HUES64 (cell line): ENCODE results near the gene TCEAL9.
"Not testable (repeated sequence)": the region's sequence is repeated elsewhere in the genome, so short reads cannot be mapped to it uniquely, and the experiment has no call there.

Source experiments
- H3K27ac ChIP-seq: 2 replicates; pipeline ENCODE4 v1.7.0; 2013; ENCODE audit warnings: low read depth, low read length, inconsistent platforms
- H3K27me3 ChIP-seq: 2 replicates; pipeline ENCODE4 v1.6.1; 2013; ENCODE audit warnings: mild to moderate bottlenecking, low read length; ENCODE audit not compliant: insufficient read depth
- H3K36me3 ChIP-seq: 2 replicates; pipeline ENCODE4 v1.6.1; 2013; ENCODE audit warnings: mild to moderate bottlenecking, low read length; ENCODE audit not compliant: insufficient read depth
- H3K4me1 ChIP-seq: 2 replicates; pipeline ENCODE4 v1.6.1; 2013; ENCODE audit warnings: mild to moderate bottlenecking, low read length, moderate library complexity; ENCODE audit not compliant: insufficient read depth
- H3K4me3 ChIP-seq: 2 replicates; pipeline ENCODE4 v1.5.1; 2013; ENCODE audit warnings: mild to moderate bottlenecking, low read length, moderate library complexity
- H3K9ac ChIP-seq: 2 replicates; pipeline ENCODE4 v1.6.1; 2013; ENCODE audit warnings: mild to moderate bottlenecking, low read depth, low read length
- H3K9me3 ChIP-seq: 2 replicates; pipeline ENCODE4 v1.6.1; 2013; ENCODE audit warnings: low read depth, low read length; ENCODE audit not compliant: insufficient read depth
- WGBS: fragments of 150-250, 120-280 bp; methylation state at CpG from one replicate; pipeline ENCODE4 v1.1.7; 2013; ENCODE audit warnings: missing lambda C conversion rate; 5-methylcytosine and 5-hydroxymethylcytosine counted together

The TCEAL9 gene

DNA sequence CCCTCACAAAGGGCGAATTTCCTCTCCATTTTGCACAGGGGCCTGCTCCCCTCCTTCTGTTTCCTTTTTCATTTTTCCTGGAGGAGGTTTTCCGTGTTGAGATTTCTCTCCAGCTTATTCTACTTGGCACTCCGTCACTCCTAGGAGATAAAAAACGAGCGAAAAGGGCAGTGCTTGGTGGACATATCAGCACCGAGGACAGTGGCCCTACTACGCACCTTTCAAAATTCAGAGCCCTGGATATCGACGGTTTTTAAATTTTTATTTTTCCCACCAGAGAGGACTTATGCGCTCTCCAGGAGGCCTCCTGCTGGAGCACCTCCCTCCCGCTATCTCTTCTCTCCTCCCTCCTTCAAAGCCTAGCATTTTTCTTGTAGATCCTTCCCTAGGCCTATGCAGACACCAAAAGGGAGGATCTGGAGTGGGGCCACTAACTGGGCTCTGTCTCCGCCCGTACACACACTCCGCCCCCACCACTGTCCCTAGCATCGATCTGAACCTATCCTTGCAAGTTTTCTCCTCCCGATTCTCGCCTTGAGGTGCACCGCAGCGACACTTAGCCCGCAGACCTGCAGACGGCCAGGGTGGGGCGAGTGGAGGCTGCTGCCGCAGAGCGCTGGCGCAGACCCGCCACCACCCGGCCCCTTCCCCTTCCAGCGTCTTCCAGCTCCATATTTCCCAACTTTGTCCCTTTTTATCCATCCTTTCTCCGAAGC lies 8.5 kb upstream of the TCEAL9 start:
- H3K4me3 ChIP-seq = peak overlapping the region; percentile 25; the same call in 1 of the 2 replicates

DNA sequence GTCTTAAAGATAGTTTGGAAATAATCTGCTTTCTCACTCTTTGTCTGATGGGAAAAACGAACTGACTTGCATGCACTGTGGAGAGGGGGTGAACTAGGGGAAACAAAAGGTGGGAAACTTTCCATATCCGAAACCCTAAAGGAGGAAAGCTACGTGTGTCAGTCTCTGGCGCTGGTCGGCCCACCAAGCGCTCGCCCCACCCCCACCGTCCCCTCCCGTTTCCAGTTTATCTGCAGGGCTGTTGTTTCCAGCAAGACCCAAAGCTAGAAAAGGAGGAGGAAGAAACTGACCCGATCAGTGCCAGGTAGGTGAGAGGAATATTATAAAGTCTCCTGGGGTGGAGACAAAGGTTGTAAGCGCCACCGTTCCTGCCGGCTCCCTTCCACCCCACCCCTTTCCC lies 552 bp downstream of the TCEAL9 start:
- 0% methylated on average over 4 of the region's 13 CpGs for WGBS
- peak overlapping the region; percentile 79 for H3K9ac ChIP-seq
- H3K27me3 ChIP-seq = no peaks in the 10 kb centered on the region
- H3K36me3 ChIP-seq = peaks cover 9% of the 10 kb centered on the region
- H3K9me3 ChIP-seq = no peaks in the 10 kb centered on the region
- H3K27ac ChIP-seq = peak overlapping the region; percentile 75
- H3K4me3 ChIP-seq = peak overlapping the region; percentile 93
- peaks cover 8% of the 10 kb centered on the region for H3K4me1 ChIP-seq

More for the DNA sequence above, 8.5 kb upstream of the TCEAL9 start:
- 77% methylated on average over 29 of the region's 29 CpGs for WGBS
- Histone ChIP-seq H3K27me3 (no peaks in the 10 kb centered on the region), H3K9me3 (no peaks in the 10 kb centered on the region), H3K36me3 (no peaks in the 10 kb centered on the region), H3K27ac (no peak overlapping the region), H3K9ac (no peak overlapping the region; the same call in 1 of the 2 replicates), H3K4me1 (peaks cover 3% of the 10 kb centered on the region; the same call in 1 of the 2 replicates)

DNA sequence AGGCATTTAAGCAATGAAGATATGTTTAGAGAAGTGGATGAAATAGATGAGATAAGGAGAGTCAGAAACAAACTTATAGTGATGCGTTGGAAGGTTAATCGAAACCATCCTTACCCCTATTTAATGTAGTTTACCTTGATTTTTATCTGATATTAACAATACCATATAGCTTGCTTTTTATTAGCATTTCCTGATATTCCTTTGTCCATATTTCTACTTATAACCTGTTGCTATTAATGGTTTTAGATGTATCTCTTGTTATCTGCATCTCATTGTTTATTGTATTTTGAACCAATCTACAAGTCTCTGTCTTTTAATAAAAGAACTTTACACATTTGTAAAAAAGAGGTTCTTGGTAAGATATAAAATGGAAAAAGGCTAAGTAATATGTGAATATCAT lies 1.6 kb downstream of the TCEAL9 start:
- Histone ChIP-seq H3K4me1 (peaks cover 17% of the 10 kb centered on the region), H3K27ac (no peak overlapping the region), H3K27me3 (no peaks in the 10 kb centered on the region), H3K4me3 (peak overlapping the region; percentile 93), H3K9ac (peak overlapping the region; percentile 79; the same call in 1 of the 2 replicates), H3K36me3 (peaks cover 9% of the 10 kb centered on the region), H3K9me3 (no peaks in the 10 kb centered on the region)
- WGBS = no CpG with 5 or more reads among the region's 2 CpGs

DNA sequence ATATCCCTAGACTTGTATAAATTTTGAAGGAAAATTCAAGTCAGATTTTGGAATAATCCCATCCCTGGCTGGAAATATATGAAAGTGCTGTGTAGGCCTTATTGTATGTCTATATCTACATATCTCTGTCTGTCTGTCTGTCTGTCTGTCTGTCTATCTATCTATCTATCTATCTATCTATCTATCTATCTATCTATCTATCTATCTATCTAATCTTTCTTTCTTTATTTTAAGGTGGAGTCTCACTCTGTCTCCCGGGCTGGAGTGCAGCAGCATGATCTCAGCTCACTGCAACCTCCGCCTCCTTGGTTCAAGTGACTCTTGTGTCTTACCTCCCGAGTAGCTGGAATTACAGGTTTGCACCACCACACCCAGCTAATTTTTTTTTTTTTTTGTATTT lies 3.3 kb downstream of the TCEAL9 start:
- 94% methylated on average over 3 of the region's 3 CpGs for WGBS
- peaks cover 18% of the 10 kb centered on the region for H3K4me1 ChIP-seq
- H3K27ac ChIP-seq, H3K36me3 ChIP-seq, H3K9ac ChIP-seq, H3K9me3 ChIP-seq, H3K27me3 ChIP-seq, H3K4me3 ChIP-seq: not testable (repeated sequence)

DNA sequence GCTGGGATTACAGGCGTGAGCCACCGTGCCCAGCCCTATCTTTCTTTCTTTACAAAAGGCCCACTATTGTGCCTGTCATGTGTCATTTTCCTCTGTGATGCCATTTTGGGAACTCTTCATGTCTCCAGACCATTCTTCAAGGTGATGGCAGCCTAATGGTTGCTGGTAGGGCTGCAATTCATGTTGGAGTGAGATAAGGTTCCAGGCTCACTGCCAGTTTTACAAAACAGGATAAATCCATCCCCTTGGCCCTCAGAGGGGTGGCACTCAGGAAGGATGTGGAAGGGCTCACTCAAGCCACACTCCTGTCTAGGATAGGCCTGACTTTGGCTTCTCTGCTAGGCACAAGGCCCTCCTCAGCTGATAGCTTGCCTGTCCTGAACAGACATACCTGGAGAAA lies 3.8 kb downstream of the TCEAL9 start:
- H3K27me3 ChIP-seq = no peaks in the 10 kb centered on the region
- H3K27ac ChIP-seq = no peak overlapping the region
- H3K9ac ChIP-seq = no peak overlapping the region
- no peaks in the 10 kb centered on the region for H3K9me3 ChIP-seq
- WGBS = 91% methylated on average over 2 of the region's 2 CpGs
- peaks cover 9% of the 10 kb centered on the region for H3K36me3 ChIP-seq
- H3K4me3 ChIP-seq = no peak overlapping the region
- peaks cover 18% of the 10 kb centered on the region for H3K4me1 ChIP-seq

DNA sequence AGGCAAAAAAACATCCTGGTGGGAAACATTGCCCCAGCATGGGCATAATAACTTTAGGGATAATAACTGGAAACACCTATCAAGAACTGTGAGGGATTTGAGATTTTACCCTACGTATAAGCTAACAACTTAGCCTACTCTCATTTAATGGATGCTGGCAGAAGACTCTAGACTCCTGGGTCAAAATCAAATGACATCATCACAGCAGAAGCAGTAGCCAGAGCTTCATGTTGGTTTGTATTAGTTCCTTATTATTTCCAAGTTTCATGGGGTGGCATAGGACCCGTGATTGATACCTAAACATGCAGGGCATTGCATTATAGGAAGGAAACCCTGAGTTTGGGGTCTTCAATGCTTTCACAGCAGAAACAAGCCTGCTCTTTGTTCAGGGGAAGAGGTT lies 4.6 kb downstream of the TCEAL9 start:
- H3K4me1 ChIP-seq = peaks cover 18% of the 10 kb centered on the region
- no peaks in the 10 kb centered on the region for H3K27me3 ChIP-seq
- peaks cover 9% of the 10 kb centered on the region for H3K36me3 ChIP-seq
- no peak overlapping the region for H3K9ac ChIP-seq
- H3K9me3 ChIP-seq = no peaks in the 10 kb centered on the region
- H3K4me3 ChIP-seq = no peak overlapping the region
- H3K27ac ChIP-seq = no peak overlapping the region
- 90% methylated on average over 2 of the region's 2 CpGs for WGBS

DNA sequence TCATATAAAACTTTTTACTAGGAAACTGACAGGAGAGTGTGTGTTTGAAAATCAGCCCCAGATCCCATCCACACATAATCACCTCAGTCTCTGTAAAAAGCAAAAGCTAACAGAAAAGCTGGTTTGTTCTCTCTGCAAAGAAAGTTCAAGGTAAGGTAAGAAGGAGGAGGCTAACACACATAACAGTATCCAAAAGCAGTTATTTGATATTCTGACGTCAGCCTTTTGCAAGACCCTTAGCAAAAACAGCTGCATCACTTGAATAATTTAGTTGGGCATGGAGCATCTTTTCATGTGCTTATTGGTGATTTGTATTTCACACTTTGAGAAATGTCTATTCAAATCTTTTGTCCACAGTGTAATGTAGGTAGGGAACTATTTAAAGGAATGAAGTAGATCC lies 5.5 kb downstream of the TCEAL9 start:
- WGBS = no CpG with 5 or more reads among the region's 1 CpG
- H3K36me3 ChIP-seq = peaks cover 9% of the 10 kb centered on the region
- no peak overlapping the region for H3K27ac ChIP-seq
- H3K4me3 ChIP-seq = no peak overlapping the region
- no peak overlapping the region for H3K9ac ChIP-seq
- no peaks in the 10 kb centered on the region for H3K27me3 ChIP-seq
- H3K4me1 ChIP-seq = peaks cover 18% of the 10 kb centered on the region
- H3K9me3 ChIP-seq = no peaks in the 10 kb centered on the region

DNA sequence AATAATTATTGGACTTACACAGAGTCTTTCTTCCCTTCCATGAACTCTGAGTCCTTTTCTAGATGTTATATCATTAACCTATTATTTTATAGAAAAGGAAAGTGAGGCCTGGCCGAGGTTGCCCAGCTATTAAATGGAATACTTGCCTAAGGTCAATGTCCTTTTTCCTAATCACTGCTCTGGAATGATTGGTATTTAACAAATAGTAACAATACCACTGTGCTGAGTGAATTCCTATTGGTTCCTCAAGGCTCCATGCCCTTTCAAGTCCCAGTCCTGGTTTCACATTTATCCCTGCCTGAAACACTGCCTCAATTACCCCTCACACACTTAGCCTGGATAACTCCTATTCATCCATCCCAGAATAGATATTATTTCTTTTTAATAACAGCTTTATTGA lies 6.2 kb downstream of the TCEAL9 start:
- no peaks in the 10 kb centered on the region for H3K9me3 ChIP-seq
- no peaks in the 10 kb centered on the region for H3K27me3 ChIP-seq
- peaks cover 20% of the 10 kb centered on the region for H3K4me1 ChIP-seq
- H3K4me3 ChIP-seq = no peak overlapping the region
- no peak overlapping the region for H3K27ac ChIP-seq
- H3K36me3 ChIP-seq = peaks cover 9% of the 10 kb centered on the region
- WGBS = no CpG with 5 or more reads among the region's 1 CpG
- H3K9ac ChIP-seq = no peak overlapping the region

DNA sequence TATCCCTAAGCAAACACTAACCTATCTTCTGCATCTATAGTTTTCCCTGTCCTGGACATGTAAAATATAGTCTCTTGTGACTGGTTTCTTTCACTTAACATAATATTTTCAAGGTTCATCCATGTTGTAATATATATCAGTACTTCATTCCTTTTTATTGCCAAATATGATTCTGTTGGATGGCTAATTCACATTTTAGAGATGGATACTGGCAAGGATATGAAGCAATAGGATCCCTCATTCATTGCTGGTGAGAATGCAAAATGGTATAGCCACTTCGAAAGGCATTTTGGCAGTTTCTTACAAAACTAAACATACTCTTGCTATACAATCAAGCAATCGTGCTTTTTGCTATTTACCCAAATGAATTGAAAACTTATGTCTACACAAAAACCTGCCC lies 6.7 kb downstream of the TCEAL9 start:
- Histone ChIP-seq H3K36me3 (peaks cover 3% of the 10 kb centered on the region), H3K27ac (no peak overlapping the region), H3K9ac (no peak overlapping the region), H3K9me3 (no peaks in the 10 kb centered on the region), H3K4me1 (peaks cover 25% of the 10 kb centered on the region), H3K27me3 (no peaks in the 10 kb centered on the region), H3K4me3 (no peak overlapping the region)
- 91% methylated on average over 2 of the region's 2 CpGs for WGBS

DNA sequence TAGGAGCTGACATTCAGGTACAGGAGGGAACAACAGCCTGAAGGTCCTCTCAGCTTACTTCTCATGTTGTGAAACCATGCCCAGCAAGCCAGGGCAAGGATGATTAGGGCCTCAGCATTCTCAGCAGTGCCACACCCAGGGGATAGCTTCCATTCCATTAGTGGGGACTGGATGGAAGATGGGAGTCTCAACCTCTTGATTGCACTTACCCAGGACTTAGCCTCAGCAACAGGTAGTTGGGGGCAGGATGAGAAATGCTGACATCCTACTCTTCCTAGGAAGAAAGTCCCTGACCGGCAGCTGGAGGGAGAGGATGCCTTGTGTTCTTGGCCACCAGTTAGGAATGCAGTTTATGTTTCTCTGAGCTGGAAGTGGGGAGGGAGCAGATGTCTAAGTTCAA lies 11.2 kb downstream of the TCEAL9 start:
- Histone ChIP-seq H3K27me3 (no peaks in the 10 kb centered on the region), H3K9me3 (no peaks in the 10 kb centered on the region), H3K4me1 (peaks cover 15% of the 10 kb centered on the region; the same call in 1 of the 2 replicates), H3K4me3 (no peak overlapping the region), H3K9ac (no peak overlapping the region), H3K36me3 (no peaks in the 10 kb centered on the region), H3K27ac (no peak overlapping the region)
- WGBS = 36% methylated on average over 1 of the region's 1 CpG

DNA sequence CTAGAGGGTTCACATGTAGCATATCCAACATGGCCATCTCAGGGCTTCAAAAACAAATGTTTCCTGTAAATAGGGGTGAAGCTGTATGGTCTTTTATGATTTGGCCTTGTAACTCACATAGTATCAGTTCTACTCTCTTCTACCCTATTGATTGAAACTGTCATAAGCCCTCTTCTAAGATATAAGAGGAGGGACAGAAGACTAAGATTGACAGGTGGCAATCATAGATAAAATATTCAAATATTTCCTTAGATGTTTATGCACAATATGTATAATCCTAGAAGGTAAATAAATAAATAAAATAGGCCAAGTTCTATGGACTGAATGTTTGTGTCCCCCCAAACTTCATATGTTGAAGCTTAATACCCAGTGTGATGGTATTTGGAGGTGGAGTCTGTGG lies 13.2 kb downstream of the TCEAL9 start:
- Histone ChIP-seq H3K4me1 (0 out of 2 replicates have a peak, but pooled peaks cover 10% of the 10 kb centered on the region), H3K27me3 (no peaks in the 10 kb centered on the region), H3K36me3 (no peaks in the 10 kb centered on the region), H3K9ac (no peak overlapping the region), H3K4me3 (no peak overlapping the region), H3K9me3 (no peaks in the 10 kb centered on the region), H3K27ac (no peak overlapping the region)

DNA sequence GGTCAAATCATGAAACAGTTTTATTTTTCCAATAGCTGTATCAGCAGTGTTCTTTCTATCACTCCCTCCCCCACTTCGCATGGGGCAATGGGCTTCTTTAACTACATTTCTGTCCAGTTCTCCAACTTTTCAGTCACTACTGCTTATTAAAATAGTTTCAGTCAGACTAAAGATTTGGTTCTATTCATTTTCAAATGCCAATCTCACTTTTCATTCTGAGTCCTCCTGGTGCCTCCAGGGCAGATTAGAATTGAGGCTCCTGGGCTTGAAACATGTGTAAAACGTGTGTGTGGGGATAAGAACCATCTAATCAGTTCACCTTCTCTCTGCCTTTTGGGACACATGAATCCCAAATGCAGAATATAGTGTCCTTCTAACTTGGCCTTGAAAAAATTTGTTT lies 16.6 kb downstream of the TCEAL9 start:
- H3K9ac ChIP-seq = no peak overlapping the region
- 85% methylated on average over 1 of the region's 2 CpGs for WGBS
- no peaks in the 10 kb centered on the region for H3K27me3 ChIP-seq
- no peaks in the 10 kb centered on the region for H3K9me3 ChIP-seq
- no peak overlapping the region for H3K27ac ChIP-seq
- H3K4me1 ChIP-seq = 0 out of 2 replicates have a peak, but pooled peaks cover 7% of the 10 kb centered on the region
- no peak overlapping the region for H3K4me3 ChIP-seq
- peaks cover 7% of the 10 kb centered on the region for H3K36me3 ChIP-seq
